ENCODE measurements around the gene LTV1. TPM values are rescaled to one million over a fixed set of nuclear protein-coding genes. Genes with fewer than 3 reads are reported as not detected.
"Not testable (repeated sequence)": the region's sequence is repeated elsewhere in the genome, so short reads cannot be mapped to it uniquely, and the experiment has no call there.

The LTV1 gene, protein sequence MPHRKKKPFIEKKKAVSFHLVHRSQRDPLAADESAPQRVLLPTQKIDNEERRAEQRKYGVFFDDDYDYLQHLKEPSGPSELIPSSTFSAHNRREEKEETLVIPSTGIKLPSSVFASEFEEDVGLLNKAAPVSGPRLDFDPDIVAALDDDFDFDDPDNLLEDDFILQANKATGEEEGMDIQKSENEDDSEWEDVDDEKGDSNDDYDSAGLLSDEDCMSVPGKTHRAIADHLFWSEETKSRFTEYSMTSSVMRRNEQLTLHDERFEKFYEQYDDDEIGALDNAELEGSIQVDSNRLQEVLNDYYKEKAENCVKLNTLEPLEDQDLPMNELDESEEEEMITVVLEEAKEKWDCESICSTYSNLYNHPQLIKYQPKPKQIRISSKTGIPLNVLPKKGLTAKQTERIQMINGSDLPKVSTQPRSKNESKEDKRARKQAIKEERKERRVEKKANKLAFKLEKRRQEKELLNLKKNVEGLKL
- 10 to 100 TPM; 15.5 to 23.1 (median 20.4) TPM for total RNA-seq

DNA sequence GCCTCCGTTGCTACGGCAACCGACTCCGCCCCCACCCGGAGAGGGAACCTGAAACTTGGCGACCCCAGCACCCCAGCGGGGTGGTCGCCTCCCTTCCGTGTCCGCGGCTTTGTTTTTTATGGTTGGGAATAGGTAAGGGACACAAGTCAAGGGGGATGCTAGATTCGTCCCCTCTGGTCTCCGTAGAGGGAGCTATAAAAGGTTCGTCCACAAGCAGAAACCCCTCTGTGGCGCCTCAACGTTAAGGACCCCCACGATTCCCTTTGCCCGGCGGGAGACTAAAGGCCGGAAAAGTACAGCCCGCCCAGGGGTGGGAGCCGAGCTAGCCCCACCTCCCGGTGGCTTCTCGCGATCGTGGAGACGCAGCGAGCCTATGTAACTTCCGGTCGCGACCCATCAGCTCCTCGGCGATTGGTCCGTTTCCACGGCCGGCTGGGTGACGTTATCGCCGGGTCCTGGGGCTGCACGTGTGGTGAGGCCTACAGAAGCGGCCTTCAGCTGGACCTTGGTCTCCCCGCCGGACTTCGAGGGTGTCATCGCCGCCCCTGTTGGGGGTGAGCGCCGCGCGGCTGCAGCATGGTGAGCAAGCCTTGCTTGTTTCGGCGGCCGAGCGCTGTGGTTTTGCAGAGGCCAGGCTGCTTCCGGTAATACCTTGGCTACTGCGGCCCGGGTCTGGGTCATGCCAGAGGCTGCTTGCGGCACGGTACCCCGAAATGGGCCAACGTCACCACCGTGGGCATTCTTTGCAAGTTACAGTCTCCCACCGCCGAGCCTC lies at the start of gene LTV1:
LTV1 (plus strand) TSS at position 437 of the 775 bp plus-strand sequence; CDS start at position 577, 140 bp downstream.
- intact Hi-C loops (cut with DNase I), result no loop called here
- Histone ChIP-seq H3K4me3 (peak within 1 kb of the TSS; percentile 73 to 98 (median 80)), H3K9me3 (no peaks in the 10 kb centered on the region), H3K36me3 (peaks cover 7 to 34% (median 20%) of the 10 kb centered on the region in 3 donors), H3K27ac (peak within 1 kb of the TSS; percentile 90 to 98 (median 94)), H3K27me3 (no peaks in the 10 kb centered on the region), H3K4me1 (peaks cover 9 to 22% (median 11%) of the 10 kb centered on the region in 3 donors)
- TF ChIP-seq, protein P1, sequence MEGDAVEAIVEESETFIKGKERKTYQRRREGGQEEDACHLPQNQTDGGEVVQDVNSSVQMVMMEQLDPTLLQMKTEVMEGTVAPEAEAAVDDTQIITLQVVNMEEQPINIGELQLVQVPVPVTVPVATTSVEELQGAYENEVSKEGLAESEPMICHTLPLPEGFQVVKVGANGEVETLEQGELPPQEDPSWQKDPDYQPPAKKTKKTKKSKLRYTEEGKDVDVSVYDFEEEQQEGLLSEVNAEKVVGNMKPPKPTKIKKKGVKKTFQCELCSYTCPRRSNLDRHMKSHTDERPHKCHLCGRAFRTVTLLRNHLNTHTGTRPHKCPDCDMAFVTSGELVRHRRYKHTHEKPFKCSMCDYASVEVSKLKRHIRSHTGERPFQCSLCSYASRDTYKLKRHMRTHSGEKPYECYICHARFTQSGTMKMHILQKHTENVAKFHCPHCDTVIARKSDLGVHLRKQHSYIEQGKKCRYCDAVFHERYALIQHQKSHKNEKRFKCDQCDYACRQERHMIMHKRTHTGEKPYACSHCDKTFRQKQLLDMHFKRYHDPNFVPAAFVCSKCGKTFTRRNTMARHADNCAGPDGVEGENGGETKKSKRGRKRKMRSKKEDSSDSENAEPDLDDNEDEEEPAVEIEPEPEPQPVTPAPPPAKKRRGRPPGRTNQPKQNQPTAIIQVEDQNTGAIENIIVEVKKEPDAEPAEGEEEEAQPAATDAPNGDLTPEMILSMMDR (IDR thresholded peaks at IDR 0.05), result peak in 2 of 6 experiments; percentile 10 to 30
- TF ChIP-seq POLR2A (IDR thresholded peaks at IDR 0.05), result peak in 2 of 4 donors; percentile 38 to 57
- DNase-seq, result peak; percentile 79
- 0% methylated on average over 6 of the region's 64 CpGs; no CpG with 5 or more reads in 1 of the 2 donors for WGBS, 2 donors

DNA sequence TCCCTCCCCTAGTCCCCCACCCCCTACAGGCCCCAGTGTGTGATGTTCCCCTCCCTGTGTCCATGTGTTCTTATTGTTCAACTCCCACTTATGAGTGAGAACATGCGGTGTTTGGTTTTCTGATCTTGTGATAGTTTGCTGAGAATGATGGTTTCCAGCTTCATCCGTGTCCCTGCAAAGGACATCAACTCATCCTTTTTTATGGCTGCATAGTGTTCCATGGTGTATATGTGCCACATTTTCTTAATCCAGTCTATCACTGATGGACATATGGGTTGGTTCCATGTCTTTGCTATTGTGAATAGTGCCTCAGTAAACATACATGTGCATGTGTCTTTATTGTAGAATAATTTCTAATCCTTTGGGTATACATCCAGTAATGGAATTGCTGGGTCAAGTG lies 46.6 kb upstream of the LTV1 start:
- H3K27me3 ChIP-seq; intact Hi-C loops (cut with DNase I): not testable (repeated sequence)
- 94 to 100% methylated on average over 2 of the region's 2 CpGs for WGBS, 2 donors

DNA sequence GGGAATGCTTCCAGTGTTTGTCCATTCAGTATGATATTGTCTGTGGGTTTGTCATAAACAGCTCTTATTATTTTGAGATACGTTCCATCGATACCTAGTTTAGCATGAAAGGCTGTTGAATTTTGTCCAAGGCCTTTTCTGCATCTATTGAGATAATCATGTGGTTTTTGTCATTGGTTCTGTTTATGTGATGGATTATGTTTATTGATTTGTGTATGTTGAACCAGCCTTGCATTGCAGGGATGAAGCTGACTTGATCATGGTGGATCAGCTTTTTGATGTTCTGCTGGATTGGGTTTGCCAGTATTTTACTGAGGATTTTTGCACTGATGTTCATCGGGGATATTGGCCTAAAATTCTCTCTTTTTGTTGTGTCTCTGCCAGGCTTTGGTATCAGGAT lies 44.7 kb upstream of the LTV1 start:
- H3K4me3 ChIP-seq; DNase-seq; intact Hi-C loops (cut with DNase I); H3K27ac ChIP-seq; H3K9me3 ChIP-seq; H3K4me1 ChIP-seq; H3K27me3 ChIP-seq: not testable (repeated sequence)
- 90 to 100% methylated on average over 3 of the region's 3 CpGs for WGBS, 2 donors
- peaks cover 0 to 55% (median 4%) of the 10 kb centered on the region in 3 donors for H3K36me3 ChIP-seq

More for the DNA sequence above, 46.6 kb upstream of the LTV1 start:
- peaks cover 0 to 71% (median 0%) of the 10 kb centered on the region in 3 donors for H3K36me3 ChIP-seq
- DNase-seq, H3K27ac ChIP-seq, H3K9me3 ChIP-seq, H3K4me1 ChIP-seq, H3K4me3 ChIP-seq: not testable (repeated sequence)

DNA sequence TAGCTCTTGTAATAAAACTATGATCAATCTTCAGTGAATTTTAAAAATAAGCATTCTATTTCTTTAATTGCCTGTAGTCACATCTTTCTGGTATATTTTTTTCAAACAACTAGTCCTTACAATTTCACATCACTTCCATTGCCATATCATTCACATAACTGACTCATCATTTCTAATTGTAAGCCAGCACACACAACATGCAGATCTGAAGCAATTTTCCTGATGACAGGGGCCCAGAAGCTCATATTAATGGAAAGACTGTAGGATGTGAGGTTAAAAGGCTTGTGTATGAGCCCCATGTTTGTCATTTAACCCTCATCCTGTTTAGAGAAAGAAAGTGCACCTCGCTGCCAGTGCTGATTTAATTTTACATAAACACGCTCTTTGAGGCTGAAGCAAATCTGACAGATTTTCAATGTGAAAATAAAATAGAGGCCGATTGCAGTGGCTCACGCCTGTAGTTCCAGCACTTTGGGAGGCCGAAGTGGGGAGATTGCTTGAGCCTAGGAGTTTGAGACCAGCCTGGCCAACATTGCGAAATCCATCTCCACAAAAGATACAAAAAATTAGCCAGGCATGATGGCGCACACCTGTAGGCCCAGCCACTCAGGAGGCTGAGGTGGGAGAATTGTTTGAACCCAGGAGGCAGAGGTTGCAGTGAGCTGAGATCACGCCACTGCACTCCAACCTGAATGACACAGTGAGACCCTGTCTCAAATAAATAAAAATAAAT lies 40.1 kb upstream of the LTV1 start:
- DNase-seq, result no peak
- Histone ChIP-seq H3K36me3 (peaks cover 0 to 50% (median 4%) of the 10 kb centered on the region in 3 donors), H3K4me3 (no peak overlapping the region), H3K27ac (peak overlapping the region in 1 of 4 donors; percentile 7), H3K4me1 (no peaks in the 10 kb centered on the region), H3K9me3 (peaks cover 0 to 4% (median 0%) of the 10 kb centered on the region in 3 donors), H3K27me3 (no peaks in the 10 kb centered on the region)
- 80 to 84% methylated on average over 8 of the region's 8 CpGs for WGBS, 2 donors
- intact Hi-C loops (cut with DNase I), result no loop called here
- TF ChIP-seq, protein P1 (IDR thresholded peaks at IDR 0.05), result no peak
- TF ChIP-seq POLR2A (IDR thresholded peaks at IDR 0.05), result no peak

DNA sequence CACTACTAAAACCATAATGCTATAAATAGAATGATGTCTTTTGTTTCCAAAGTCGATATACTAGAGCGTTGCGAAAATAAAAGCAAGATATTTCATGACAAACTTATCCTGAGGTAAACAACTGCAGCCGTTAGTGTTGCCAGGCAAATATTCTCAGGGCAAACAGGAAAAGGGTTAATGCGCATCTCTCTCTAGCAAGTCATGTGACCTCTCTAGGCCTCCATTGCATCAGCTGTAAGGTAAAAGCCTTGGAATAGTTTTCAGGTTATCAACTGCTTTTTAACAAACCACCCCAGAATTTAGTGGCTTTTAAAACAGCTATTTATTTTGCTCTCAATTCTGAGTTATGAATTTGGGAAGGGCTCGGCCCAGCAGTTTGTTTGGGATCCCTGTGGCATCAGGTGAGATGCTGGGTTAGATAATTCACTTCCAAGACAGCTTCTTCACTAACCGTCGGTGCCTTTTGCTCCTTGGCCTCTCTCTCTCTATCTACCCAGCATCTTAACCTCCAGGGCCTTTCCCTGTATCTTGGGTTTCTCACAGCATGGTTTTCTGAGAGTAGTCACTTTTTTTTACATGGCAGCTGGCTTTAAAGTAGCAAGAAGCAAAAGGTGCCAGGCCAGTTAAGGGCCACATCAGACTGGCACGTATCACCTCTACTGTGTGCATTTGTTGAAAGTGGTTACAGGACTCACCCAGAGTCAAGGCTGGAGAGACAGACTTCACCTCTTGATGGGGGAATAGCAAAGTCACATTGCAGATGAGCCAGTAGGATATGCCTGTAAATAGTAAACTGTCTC lies 39.2 kb upstream of the LTV1 start:
- WGBS, 2 donors, result 82 to 87% methylated on average over 9 of the region's 9 CpGs
- Histone ChIP-seq H3K36me3 (peaks cover 0 to 50% (median 4%) of the 10 kb centered on the region in 3 donors), H3K4me1 (no peaks in the 10 kb centered on the region), H3K9me3 (peaks cover 0 to 4% (median 0%) of the 10 kb centered on the region in 3 donors), H3K4me3 (no peak overlapping the region), H3K27ac (no peak overlapping the region), H3K27me3 (no peaks in the 10 kb centered on the region)
- intact Hi-C loops (cut with DNase I), result no loop called here
- TF ChIP-seq, protein P1 (IDR thresholded peaks at IDR 0.05), result no peak
- no peak for TF ChIP-seq POLR2A (IDR thresholded peaks at IDR 0.05)
- no peak for DNase-seq
